K562 (cell line): ENCODE data around the gene METRNL. TPM values are rescaled to one million over a fixed set of nuclear protein-coding genes. Genes with fewer than 3 reads are reported as not detected.

ENCODE experiments used
- DPF2 ChIP-seq: fragments of 450-650 bp; IDR thresholded peaks from 2 replicates; pipeline ENCODE4 v1.6.1; 2016
- EGR1 ChIP-seq: fragments of 450-650 bp; conservative IDR thresholded peaks from 2 replicates; pipeline ENCODE4 v1.6.1; 2017; ENCODE audit warnings: mild to moderate bottlenecking
- FOS ChIP-seq: IDR thresholded peaks from 3 replicates; pipeline ENCODE4 v1.6.1; 2011; ENCODE audit not compliant: insufficient read length; ENCODE audit errors: extremely low read depth
- FOXK2 ChIP-seq, 2 experiments: fragments of 450-650 bp; IDR thresholded peaks in 1 of 2; conservative IDR thresholded peaks in 1 of 2; 2 replicates each; pipeline ENCODE4 v1.6.1; 2016; ENCODE audit warnings: low read depth in 2 of 2, mild to moderate bottlenecking in 1 of 2
- HNRNPUL1 ChIP-seq: fragments of 200-400 bp; formaldehyde crosslinking; IDR thresholded peaks from 2 replicates; pipeline ENCODE4 v1.6.1; 2017; ENCODE audit warnings: low read length
- KAT7 ChIP-seq: sonication (generic); formaldehyde crosslinking; IDR thresholded peaks from 2 replicates; pipeline ENCODE4 v1.8.0; 2022; ENCODE audit warnings: missing genetic modification reagents, mild to moderate bottlenecking, borderline replicate concordance
- KLF13 ChIP-seq: fragments of 450-650 bp; IDR thresholded peaks from 2 replicates; pipeline ENCODE4 v1.6.1; 2016; ENCODE audit warnings: missing genetic modification characterization, low read depth, mild to moderate bottlenecking, missing compliant biosample characterization, moderate library complexity, borderline replicate concordance
- LARP7 ChIP-seq: fragments of 450-650 bp; IDR thresholded peaks from 2 replicates; pipeline ENCODE4 v1.6.1; 2016
- LCOR ChIP-seq: sonication (generic); formaldehyde crosslinking; IDR thresholded peaks from 2 replicates; pipeline ENCODE4 v1.8.0; 2022; ENCODE audit warnings: mild to moderate bottlenecking, missing genetic modification reagents
- MAFG ChIP-seq: fragments of 450-650 bp; conservative IDR thresholded peaks from 2 replicates; pipeline ENCODE4 v1.6.1; 2016; ENCODE audit warnings: missing genetic modification characterization, missing compliant biosample characterization
- MBD2 ChIP-seq: sonication (generic); IDR thresholded peaks from 2 replicates; pipeline ENCODE4 v1.6.1; 2016; ENCODE audit warnings: low read depth, borderline replicate concordance
- MYC ChIP-seq, 2 experiments: fragments of 250-450 bp in 1 of 2; sonication (Bioruptor Pico) in 1 of 2; IDR thresholded peaks; 2 replicates each; pipeline versions ENCODE4 v1.5.1 to v1.6.1; 2012 to 2021; ENCODE audit warnings: low read depth in 2 of 2, borderline replicate concordance in 1 of 2, improper control_type of control experiment in 1 of 2, low read length in 1 of 2, mild to moderate bottlenecking in 1 of 2, moderate library complexity in 1 of 2
- NEUROD1 ChIP-seq: fragments of 150-350 bp; IDR thresholded peaks from 2 replicates; pipeline ENCODE4 v1.6.1; 2014; ENCODE audit warnings: borderline replicate concordance, low read length, low read depth; ENCODE audit not compliant: partially characterized antibody
- PHF21A ChIP-seq: fragments of 450-650 bp; IDR thresholded peaks from 2 replicates; pipeline ENCODE4 v1.6.1; 2017; ENCODE audit warnings: low read depth, borderline replicate concordance
- TBP ChIP-seq: optimal IDR thresholded peaks from 2 replicates; pipeline ENCODE3; 2011; ENCODE audit warnings: low read depth, low read length, improper control_type of control experiment
- ZNF174 ChIP-seq: fragments of 250-450 bp; sonication (Bioruptor Pico); IDR thresholded peaks from 2 replicates; pipeline ENCODE4 v1.4.0; 2020; ENCODE audit warnings: mild to moderate bottlenecking
- polyA plus RNA-seq, 8 experiments: library from polyadenylated mRNA; depleted of rRNA in 4 of 8; stranded (reverse) in 5 of 8; unstranded in 3 of 8; fragments of >200 nt; fragmentation: Nextera tagmentation in 2 of 8; fragmentation: Illumina TruSeq in 1 of 8; extraction: Ambion mirVana in 2 of 8; extraction: Trizol in 1 of 8; gene quantifications; 2 replicates each; pipeline versions ENCODE4 v1.2.1 to v1.2.3, GENCODE V29; 2011 to 2014; ENCODE audit warnings: inconsistent platforms in 1 of 8, missing spikeins in 1 of 8
- total RNA-seq, 7 experiments: library from RNA; depleted of rRNA in 6 of 7; stranded (reverse); fragments of >200 nt in 6 of 7; fragmentation: Illumina TruSeq in 2 of 7; extraction: Trizol in 2 of 7; gene quantifications; 2 replicates each; pipeline versions ENCODE4 v1.2.1 to v1.2.3, GENCODE V29; 2011 to 2021; ENCODE audit warnings: low replicate concordance in 1 of 7
- TF ChIP-seq, protein P1 (sequence below): sonication (generic); formaldehyde crosslinking; IDR thresholded peaks from 2 replicates; pipeline ENCODE4 v1.4.0; 2020; ENCODE audit warnings: mild to moderate bottlenecking, missing genetic modification reagents
- TF ChIP-seq, protein P2 (sequence below): fragments of 200-800 bp; sonication (Bioruptor generic); IDR thresholded peaks from 2 replicates; pipeline ENCODE4 v1.6.1; 2017; ENCODE audit warnings: missing genetic modification characterization, missing compliant biosample characterization
- TF ChIP-seq, protein P3 (sequence below): fragments of 250-450 bp; sonication (Bioruptor Pico); IDR thresholded peaks from 2 replicates; pipeline ENCODE4 v1.9.0; 2021; ENCODE audit warnings: mild to moderate bottlenecking, inconsistent platforms
- TF ChIP-seq, protein P4 (sequence below): fragments of 450-650 bp; IDR thresholded peaks from 2 replicates; pipeline ENCODE4 v1.6.1; 2016; ENCODE audit warnings: borderline replicate concordance

The METRNL gene
- total and polyA plus RNA-seq, 9 of the 15 experiments (the other 6 are each of a cell fraction or from before 2014, with no cell fraction given), result 0.17 to 31.8 (median 2.9) TPM

DNA sequence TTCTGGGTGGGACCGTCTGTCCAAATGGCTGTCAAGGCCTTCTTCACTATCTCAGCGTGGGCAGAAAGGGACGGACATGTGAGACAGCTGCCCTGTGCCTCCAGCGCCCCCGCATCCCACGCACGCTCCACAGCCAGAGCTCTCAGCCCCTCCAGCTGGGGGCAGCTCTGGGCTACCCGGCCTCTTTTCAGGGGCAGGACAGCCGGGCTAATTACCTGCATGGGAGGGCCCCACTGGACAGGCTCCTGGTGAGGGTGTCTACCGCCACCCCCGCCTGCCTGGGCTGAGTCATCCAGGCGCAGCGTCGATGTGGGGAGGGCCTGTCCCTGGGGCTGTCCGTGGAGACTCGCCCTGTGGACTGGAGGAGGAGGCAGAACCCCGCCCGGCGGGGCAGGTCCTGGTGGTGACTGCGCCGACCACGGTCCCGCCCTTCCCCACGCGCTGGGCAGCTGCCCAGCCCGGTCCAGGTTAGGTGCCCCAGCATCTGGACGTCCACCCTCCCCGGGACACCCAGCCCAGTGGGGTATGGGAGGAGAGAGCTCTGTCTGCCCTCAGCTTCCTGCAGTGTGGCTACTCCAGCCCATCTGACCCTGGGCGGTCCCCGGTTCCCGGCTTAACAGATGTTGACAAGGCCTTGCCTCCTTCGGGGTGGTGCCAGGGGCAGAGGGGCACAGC lies 5.9 kb upstream of the METRNL start (continued):
- peak; percentile 49 for TF ChIP-seq MAFG
- TF ChIP-seq, protein P1, sequence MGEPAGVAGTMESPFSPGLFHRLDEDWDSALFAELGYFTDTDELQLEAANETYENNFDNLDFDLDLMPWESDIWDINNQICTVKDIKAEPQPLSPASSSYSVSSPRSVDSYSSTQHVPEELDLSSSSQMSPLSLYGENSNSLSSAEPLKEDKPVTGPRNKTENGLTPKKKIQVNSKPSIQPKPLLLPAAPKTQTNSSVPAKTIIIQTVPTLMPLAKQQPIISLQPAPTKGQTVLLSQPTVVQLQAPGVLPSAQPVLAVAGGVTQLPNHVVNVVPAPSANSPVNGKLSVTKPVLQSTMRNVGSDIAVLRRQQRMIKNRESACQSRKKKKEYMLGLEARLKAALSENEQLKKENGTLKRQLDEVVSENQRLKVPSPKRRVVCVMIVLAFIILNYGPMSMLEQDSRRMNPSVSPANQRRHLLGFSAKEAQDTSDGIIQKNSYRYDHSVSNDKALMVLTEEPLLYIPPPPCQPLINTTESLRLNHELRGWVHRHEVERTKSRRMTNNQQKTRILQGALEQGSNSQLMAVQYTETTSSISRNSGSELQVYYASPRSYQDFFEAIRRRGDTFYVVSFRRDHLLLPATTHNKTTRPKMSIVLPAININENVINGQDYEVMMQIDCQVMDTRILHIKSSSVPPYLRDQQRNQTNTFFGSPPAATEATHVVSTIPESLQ (CRISPR knock-in tag), result no peak; the same call in 1 of the 2 replicates
- no peak for TF ChIP-seq LARP7
- TF ChIP-seq, protein P2, sequence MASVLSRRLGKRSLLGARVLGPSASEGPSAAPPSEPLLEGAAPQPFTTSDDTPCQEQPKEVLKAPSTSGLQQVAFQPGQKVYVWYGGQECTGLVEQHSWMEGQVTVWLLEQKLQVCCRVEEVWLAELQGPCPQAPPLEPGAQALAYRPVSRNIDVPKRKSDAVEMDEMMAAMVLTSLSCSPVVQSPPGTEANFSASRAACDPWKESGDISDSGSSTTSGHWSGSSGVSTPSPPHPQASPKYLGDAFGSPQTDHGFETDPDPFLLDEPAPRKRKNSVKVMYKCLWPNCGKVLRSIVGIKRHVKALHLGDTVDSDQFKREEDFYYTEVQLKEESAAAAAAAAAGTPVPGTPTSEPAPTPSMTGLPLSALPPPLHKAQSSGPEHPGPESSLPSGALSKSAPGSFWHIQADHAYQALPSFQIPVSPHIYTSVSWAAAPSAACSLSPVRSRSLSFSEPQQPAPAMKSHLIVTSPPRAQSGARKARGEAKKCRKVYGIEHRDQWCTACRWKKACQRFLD, result no peak
- peak; percentile 99 for TF ChIP-seq EGR1
- TF ChIP-seq, protein P3, sequence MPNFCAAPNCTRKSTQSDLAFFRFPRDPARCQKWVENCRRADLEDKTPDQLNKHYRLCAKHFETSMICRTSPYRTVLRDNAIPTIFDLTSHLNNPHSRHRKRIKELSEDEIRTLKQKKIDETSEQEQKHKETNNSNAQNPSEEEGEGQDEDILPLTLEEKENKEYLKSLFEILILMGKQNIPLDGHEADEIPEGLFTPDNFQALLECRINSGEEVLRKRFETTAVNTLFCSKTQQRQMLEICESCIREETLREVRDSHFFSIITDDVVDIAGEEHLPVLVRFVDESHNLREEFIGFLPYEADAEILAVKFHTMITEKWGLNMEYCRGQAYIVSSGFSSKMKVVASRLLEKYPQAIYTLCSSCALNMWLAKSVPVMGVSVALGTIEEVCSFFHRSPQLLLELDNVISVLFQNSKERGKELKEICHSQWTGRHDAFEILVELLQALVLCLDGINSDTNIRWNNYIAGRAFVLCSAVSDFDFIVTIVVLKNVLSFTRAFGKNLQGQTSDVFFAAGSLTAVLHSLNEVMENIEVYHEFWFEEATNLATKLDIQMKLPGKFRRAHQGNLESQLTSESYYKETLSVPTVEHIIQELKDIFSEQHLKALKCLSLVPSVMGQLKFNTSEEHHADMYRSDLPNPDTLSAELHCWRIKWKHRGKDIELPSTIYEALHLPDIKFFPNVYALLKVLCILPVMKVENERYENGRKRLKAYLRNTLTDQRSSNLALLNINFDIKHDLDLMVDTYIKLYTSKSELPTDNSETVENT, result no peak; the same call in 1 of the 2 replicates
- TF ChIP-seq ZNF174 (CRISPR knock-in tag), result no peak
- peak; percentile 26 for TF ChIP-seq TBP
- no peak for TF ChIP-seq KLF13 (tag)
- TF ChIP-seq FOS, result peak; percentile 31
- 0 out of 2 replicates have a peak, but pooled peaks have one; percentile 27 for TF ChIP-seq LCOR
- TF ChIP-seq, protein P4, sequence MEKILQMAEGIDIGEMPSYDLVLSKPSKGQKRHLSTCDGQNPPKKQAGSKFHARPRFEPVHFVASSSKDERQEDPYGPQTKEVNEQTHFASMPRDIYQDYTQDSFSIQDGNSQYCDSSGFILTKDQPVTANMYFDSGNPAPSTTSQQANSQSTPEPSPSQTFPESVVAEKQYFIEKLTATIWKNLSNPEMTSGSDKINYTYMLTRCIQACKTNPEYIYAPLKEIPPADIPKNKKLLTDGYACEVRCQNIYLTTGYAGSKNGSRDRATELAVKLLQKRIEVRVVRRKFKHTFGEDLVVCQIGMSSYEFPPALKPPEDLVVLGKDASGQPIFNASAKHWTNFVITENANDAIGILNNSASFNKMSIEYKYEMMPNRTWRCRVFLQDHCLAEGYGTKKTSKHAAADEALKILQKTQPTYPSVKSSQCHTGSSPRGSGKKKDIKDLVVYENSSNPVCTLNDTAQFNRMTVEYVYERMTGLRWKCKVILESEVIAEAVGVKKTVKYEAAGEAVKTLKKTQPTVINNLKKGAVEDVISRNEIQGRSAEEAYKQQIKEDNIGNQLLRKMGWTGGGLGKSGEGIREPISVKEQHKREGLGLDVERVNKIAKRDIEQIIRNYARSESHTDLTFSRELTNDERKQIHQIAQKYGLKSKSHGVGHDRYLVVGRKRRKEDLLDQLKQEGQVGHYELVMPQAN, result no peak
- peak; percentile 42 for TF ChIP-seq NEUROD1
- peak; percentile 56 for TF ChIP-seq KAT7
- TF ChIP-seq DPF2, result peak; percentile 85
- peak; percentile 68; the same call in 1 of the 2 replicates for TF ChIP-seq PHF21A
- no peak for TF ChIP-seq HNRNPUL1
- peak in 1 of 2 experiments; percentile 41; a peak in 1 of 4 replicates for TF ChIP-seq FOXK2 (conservative IDR thresholded peaks at IDR 0.05 in 1 of 2, IDR thresholded peaks at IDR 0.05 in 1 of 2; ENCODE audit: low read depth in 2 of 2)
- peak; percentile 45; the same call in 1 of the 2 replicates for TF ChIP-seq MYC (IDR thresholded peaks at IDR 0.05; ENCODE audit: low read depth, low read length)
- TF ChIP-seq MYC (CRISPR knock-in tag; IDR thresholded peaks at IDR 0.05; ENCODE audit: borderline replicate concordance, low read depth), result no peak
- TF ChIP-seq MBD2, result peak; percentile 69; the same call in 1 of the 2 replicates
